ENCODE measurements around the gene DOCK1.

DNA sequence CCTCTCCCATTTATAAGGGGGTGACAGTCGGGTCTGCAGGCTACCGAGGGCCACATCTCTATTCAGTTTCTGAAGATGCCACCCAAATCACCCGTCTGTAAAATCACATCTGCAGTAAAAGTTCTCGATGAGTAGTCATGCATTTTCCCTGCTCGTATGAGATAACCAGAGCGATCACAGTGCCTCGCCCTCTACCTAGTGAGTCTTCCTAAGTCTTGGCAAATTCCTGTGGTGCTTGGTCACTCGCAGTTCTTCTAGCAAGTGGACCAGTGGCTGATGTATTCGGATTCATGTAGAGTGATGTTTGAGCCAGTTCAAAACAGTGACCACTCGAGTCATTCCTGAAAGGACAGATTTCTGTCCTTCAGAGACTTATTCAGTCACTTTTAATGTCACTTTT is 246.3 kb downstream of the DOCK1 start:
- TF ChIP-seq, protein P1, sequence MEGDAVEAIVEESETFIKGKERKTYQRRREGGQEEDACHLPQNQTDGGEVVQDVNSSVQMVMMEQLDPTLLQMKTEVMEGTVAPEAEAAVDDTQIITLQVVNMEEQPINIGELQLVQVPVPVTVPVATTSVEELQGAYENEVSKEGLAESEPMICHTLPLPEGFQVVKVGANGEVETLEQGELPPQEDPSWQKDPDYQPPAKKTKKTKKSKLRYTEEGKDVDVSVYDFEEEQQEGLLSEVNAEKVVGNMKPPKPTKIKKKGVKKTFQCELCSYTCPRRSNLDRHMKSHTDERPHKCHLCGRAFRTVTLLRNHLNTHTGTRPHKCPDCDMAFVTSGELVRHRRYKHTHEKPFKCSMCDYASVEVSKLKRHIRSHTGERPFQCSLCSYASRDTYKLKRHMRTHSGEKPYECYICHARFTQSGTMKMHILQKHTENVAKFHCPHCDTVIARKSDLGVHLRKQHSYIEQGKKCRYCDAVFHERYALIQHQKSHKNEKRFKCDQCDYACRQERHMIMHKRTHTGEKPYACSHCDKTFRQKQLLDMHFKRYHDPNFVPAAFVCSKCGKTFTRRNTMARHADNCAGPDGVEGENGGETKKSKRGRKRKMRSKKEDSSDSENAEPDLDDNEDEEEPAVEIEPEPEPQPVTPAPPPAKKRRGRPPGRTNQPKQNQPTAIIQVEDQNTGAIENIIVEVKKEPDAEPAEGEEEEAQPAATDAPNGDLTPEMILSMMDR (IDR thresholded peaks at IDR 0.05): no peak
- no peak for TF ChIP-seq POLR2A (IDR thresholded peaks at IDR 0.05)
